Nephron progenitor cell (in vitro differentiated cells): ENCODE data around the gene RNF7.

Experiments used
- DNase-seq: peaks from one replicate; pipeline ENCODE4 v3.0.0; 2021
- H3K27ac Mint-ChIP-seq: 2 replicates; pipeline ENCODE4 v1.8.0; 2021; ENCODE audit warnings: mild to moderate bottlenecking, moderate library complexity, mixed read lengths
- H3K27me3 Mint-ChIP-seq: 2 replicates; pipeline ENCODE4 v1.8.0; 2021; ENCODE audit warnings: mild to moderate bottlenecking, low read depth, mixed read lengths; ENCODE audit not compliant: poor library complexity
- H3K36me3 Mint-ChIP-seq: 2 replicates; pipeline ENCODE4 v1.8.0; 2021; ENCODE audit warnings: low read depth, mixed read lengths
- H3K4me1 Mint-ChIP-seq: 2 replicates; pipeline ENCODE4 v1.8.0; 2021; ENCODE audit warnings: mixed read lengths
- H3K4me3 Mint-ChIP-seq: 2 replicates; pipeline ENCODE4 v1.8.0; 2021; ENCODE audit warnings: mild to moderate bottlenecking, moderate library complexity, mixed read lengths
- H3K9me3 Mint-ChIP-seq: 2 replicates; pipeline ENCODE4 v1.8.0; 2021; ENCODE audit warnings: mild to moderate bottlenecking, moderate library complexity, mixed read lengths
- CTCF ChIP-seq: fragments of 200-600 bp; sonication (generic); IDR thresholded peaks from 2 replicates; pipeline ENCODE4 v1.5.0; 2021; ENCODE audit warnings: antibody characterized with exemption

The RNF7 gene

GRCh38 chr3:141793476-141794260, 55.6 kb downstream of the RNF7 start:
- Mint-ChIP-seq H3K9me3 (no peaks in the 10 kb centered on the region), H3K27me3 (peaks cover 8% of the 10 kb centered on the region), H3K4me3 (no peak overlapping the region), H3K36me3 (no peaks in the 10 kb centered on the region), H3K4me1 (peaks cover 46% of the 10 kb centered on the region), H3K27ac (no peak overlapping the region)
- no peak for DNase-seq
- peak; percentile 11 for TF ChIP-seq CTCF

GRCh38 chr3:141795276-141795675, 57.2 kb downstream of the RNF7 start:
- H3K36me3 Mint-ChIP-seq = peaks cover 4% of the 10 kb centered on the region
- H3K27ac Mint-ChIP-seq = no peak overlapping the region
- H3K4me1 Mint-ChIP-seq = peaks cover 50% of the 10 kb centered on the region
- H3K27me3 Mint-ChIP-seq = peaks cover 4% of the 10 kb centered on the region
- no peak for TF ChIP-seq CTCF
- DNase-seq = no peak
- H3K4me3 Mint-ChIP-seq = no peak overlapping the region
- peaks cover 5% of the 10 kb centered on the region for H3K9me3 Mint-ChIP-seq

GRCh38 chr3:141795741-141796080, 57.6 kb downstream of the RNF7 start:
- Mint-ChIP-seq H3K4me3 (no peak overlapping the region), H3K9me3 (peaks cover 10% of the 10 kb centered on the region), H3K36me3 (peaks cover 8% of the 10 kb centered on the region), H3K27ac (no peak overlapping the region), H3K4me1 (peaks cover 50% of the 10 kb centered on the region), H3K27me3 (peaks cover 2% of the 10 kb centered on the region)
- no peak for TF ChIP-seq CTCF
- no peak for DNase-seq

- peaks cover 8% of the 10 kb centered on the region for H3K36me3 Mint-ChIP-seq
- peaks cover 2% of the 10 kb centered on the region for H3K27me3 Mint-ChIP-seq
- no peak for DNase-seq
- H3K27ac Mint-ChIP-seq = no peak overlapping the region
- H3K4me3 Mint-ChIP-seq = no peak overlapping the region
- peaks cover 11% of the 10 kb centered on the region for H3K9me3 Mint-ChIP-seq
- peaks cover 50% of the 10 kb centered on the region for H3K4me1 Mint-ChIP-seq
- no peak for TF ChIP-seq CTCF
These were observed 58.2 kb downstream of the RNF7 start for GRCh38 chr3:141796081-141796888.
